B cell (primary cell): ENCODE data around the gene SEMA6A.

ENCODE experiments used
- EZH2 ChIP-seq: IDR thresholded peaks from 2 replicates; pipeline ENCODE4 v1.6.1; 2012; ENCODE audit warnings: borderline replicate concordance, low read depth, mild to moderate bottlenecking, moderate library complexity, low read length; ENCODE audit not compliant: insufficient read depth, poor library complexity, severe bottlenecking
- TF ChIP-seq, protein P1 (sequence below): fragments of 200-600 bp; IDR thresholded peaks from one replicate; pipeline ENCODE4 v1.8.0; 2022; ENCODE audit warnings: antibody characterized with exemption, mild to moderate bottlenecking

DNA sequence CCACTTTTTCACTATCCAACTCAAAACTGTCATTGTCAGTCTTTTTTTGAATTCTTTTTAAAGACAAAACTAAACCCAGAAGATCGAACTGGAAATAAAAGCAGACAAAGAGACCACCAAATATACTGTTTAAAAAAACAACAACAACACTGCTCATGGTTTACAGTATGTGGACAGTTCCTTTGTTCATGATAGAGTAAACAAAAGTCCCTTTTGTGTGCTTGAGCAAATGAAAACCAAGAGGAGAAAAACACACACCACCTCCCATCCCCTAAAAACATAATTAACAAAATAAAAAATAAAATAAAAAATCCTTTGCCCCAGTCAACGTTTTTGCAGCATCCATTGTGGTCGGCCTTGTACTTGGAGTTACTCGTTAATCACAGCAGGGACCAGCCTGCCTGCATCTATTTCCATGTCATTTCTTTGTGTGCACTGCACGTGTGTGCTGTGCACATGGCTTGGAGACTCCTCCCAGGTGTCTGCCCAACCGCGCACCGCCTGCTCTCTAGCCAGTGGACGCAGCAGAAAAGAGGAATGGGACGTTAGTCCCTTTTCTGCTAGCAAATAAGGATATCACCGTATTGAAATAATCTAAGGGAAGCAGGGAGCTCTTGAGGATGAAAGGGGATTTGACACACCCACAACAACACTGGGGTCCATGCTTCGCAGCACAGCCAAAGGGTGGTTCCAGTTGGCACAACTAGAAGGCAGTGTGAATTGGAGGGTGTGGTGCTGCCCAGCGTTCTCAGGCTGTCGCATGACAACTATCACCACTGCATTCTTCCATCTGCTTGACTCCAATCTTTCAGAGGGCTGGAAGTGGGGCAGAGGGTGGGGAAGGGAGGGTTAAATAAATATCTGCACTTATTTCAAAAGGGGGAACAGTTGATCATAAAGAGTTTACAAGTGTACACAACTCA is 130.0 kb downstream of the SEMA6A start:
- TF ChIP-seq EZH2, result no peak
- TF ChIP-seq, protein P1, sequence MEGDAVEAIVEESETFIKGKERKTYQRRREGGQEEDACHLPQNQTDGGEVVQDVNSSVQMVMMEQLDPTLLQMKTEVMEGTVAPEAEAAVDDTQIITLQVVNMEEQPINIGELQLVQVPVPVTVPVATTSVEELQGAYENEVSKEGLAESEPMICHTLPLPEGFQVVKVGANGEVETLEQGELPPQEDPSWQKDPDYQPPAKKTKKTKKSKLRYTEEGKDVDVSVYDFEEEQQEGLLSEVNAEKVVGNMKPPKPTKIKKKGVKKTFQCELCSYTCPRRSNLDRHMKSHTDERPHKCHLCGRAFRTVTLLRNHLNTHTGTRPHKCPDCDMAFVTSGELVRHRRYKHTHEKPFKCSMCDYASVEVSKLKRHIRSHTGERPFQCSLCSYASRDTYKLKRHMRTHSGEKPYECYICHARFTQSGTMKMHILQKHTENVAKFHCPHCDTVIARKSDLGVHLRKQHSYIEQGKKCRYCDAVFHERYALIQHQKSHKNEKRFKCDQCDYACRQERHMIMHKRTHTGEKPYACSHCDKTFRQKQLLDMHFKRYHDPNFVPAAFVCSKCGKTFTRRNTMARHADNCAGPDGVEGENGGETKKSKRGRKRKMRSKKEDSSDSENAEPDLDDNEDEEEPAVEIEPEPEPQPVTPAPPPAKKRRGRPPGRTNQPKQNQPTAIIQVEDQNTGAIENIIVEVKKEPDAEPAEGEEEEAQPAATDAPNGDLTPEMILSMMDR, result no peak
